ENCODE data around the gene CDCA8. TPM values are rescaled to one million over a fixed set of nuclear protein-coding genes. Genes with fewer than 3 reads are reported as not detected.

CDCA8 gene
- total RNA-seq, 4 donors from 2014 or later, result 0.18 to 5.9 TPM; not detected in 2

- intact Hi-C loops (cut with DNase I; ENCODE audit: low total_unique reads), result no loop called here
- H3K36me3 ChIP-seq, result no peaks in the 10 kb centered on the region
- H3K4me1 ChIP-seq, result no peaks in the 10 kb centered on the region
- no peaks in the 10 kb centered on the region for H3K9me3 ChIP-seq
- no peaks in the 10 kb centered on the region for H3K27me3 ChIP-seq
- TF ChIP-seq POLR2A (IDR thresholded peaks at IDR 0.05) (no peak), CTCF (IDR thresholded peaks at IDR 0.05) (no peak)
- DNase-seq, result no peak
- no peak overlapping the region for H3K27ac ChIP-seq
- no peak overlapping the region for H3K4me3 ChIP-seq
Measured at GRCh38 chr1:37725851-37726613, 33.7 kb downstream of the CDCA8 start.

GRCh38 chr1:37726751-37727585 lies 34.7 kb downstream of the CDCA8 start:
- no peak for DNase-seq
- H3K36me3 ChIP-seq, result no peaks in the 10 kb centered on the region
- no peaks in the 10 kb centered on the region for H3K4me1 ChIP-seq
- no peak overlapping the region for H3K27ac ChIP-seq
- H3K27me3 ChIP-seq, result no peaks in the 10 kb centered on the region
- H3K4me3 ChIP-seq, result no peak overlapping the region
- intact Hi-C loops (cut with DNase I; ENCODE audit: low total_unique reads), result no loop called here
- TF ChIP-seq CTCF (IDR thresholded peaks at IDR 0.05) (no peak), POLR2A (IDR thresholded peaks at IDR 0.05) (no peak)
- H3K9me3 ChIP-seq, result no peaks in the 10 kb centered on the region

GRCh38 chr1:37728416-37728815 lies 36.1 kb downstream of the CDCA8 start:
- Histone ChIP-seq H3K9me3 (no peaks in the 10 kb centered on the region), H3K4me3 (no peak overlapping the region), H3K36me3 (no peaks in the 10 kb centered on the region), H3K27me3 (no peaks in the 10 kb centered on the region), H3K27ac (no peak overlapping the region), H3K4me1 (no peaks in the 10 kb centered on the region)
- intact Hi-C loops (cut with DNase I; ENCODE audit: low total_unique reads), result no loop called here
- TF ChIP-seq POLR2A (IDR thresholded peaks at IDR 0.05) (no peak), CTCF (IDR thresholded peaks at IDR 0.05) (no peak)
- no peak for DNase-seq

- H3K4me3 ChIP-seq, result no peak overlapping the region
- H3K27me3 ChIP-seq, result no peaks in the 10 kb centered on the region
- DNase-seq, result no peak
- intact Hi-C loops (cut with DNase I; ENCODE audit: low total_unique reads), result no loop called here
- no peaks in the 10 kb centered on the region for H3K9me3 ChIP-seq
- TF ChIP-seq POLR2A (IDR thresholded peaks at IDR 0.05) (no peak), CTCF (IDR thresholded peaks at IDR 0.05) (no peak)
- H3K27ac ChIP-seq, result no peak overlapping the region
- no peaks in the 10 kb centered on the region for H3K4me1 ChIP-seq
- H3K36me3 ChIP-seq, result no peaks in the 10 kb centered on the region
Measured at GRCh38 chr1:37730376-37730775, 38.1 kb downstream of the CDCA8 start.

Data from uterus (tissue), 4 donors.